Ovary (tissue), 9 donors: ENCODE results near the gene HNRNPU. TPM values are rescaled to one million over a fixed set of nuclear protein-coding genes. Genes with fewer than 3 reads are reported as not detected.
A peak's percentile ranks its signal among the peaks of the same experiment; 100 is the strongest.
"Not testable (repeated sequence)": the region's sequence is repeated elsewhere in the genome, so short reads cannot be mapped to it uniquely, and the experiment has no call there.

Experiments used
- DNase-seq, 5 donors: peaks; one replicate each; pipeline ENCODE4 v3.0.0-alpha.2; 2019 to 2020
- H3K27ac ChIP-seq, 2 donors: fragments of 200-600 bp; one replicate each; pipeline versions ENCODE4 v1.5.1 to v1.8.0; 2019 to 2022
- H3K27me3 ChIP-seq: fragments of 200-600 bp; one replicate; pipeline ENCODE4 v1.8.0; 2022
- H3K36me3 ChIP-seq: fragments of 200-600 bp; sonication (generic); one replicate; pipeline ENCODE4 v1.5.1; 2019
- H3K4me1 ChIP-seq: one replicate; pipeline ENCODE4 v1.8.1; 2013; ENCODE audit warnings: mild to moderate bottlenecking, moderate library complexity; ENCODE audit not compliant: insufficient read depth
- H3K4me3 ChIP-seq: fragments of 200-600 bp; sonication (generic); one replicate; pipeline ENCODE4 v1.5.1; 2017
- H3K9me3 ChIP-seq, 2 donors: fragments of 200-600 bp in 1 of 2; sonication (generic) in 1 of 2; one replicate each; pipeline versions ENCODE4 v1.5.1 to v1.8.1; 2013 to 2019; ENCODE audit warnings: mild to moderate bottlenecking in 1 of 2, moderate library complexity in 1 of 2
- CTCF ChIP-seq, 3 donors: fragments of 450-650 bp in 2 of 3; fragments of 200-600 bp in 1 of 3; IDR thresholded peaks; one replicate each; pipeline versions ENCODE4 v1.5.1 to v1.8.0; 2016 to 2022; ENCODE audit warnings: antibody characterized with exemption in 3 of 3, mild to moderate bottlenecking in 1 of 3
- EP300 ChIP-seq: sonication (generic); formaldehyde crosslinking; IDR thresholded peaks from one replicate; pipeline ENCODE4 v1.6.1; 2017; ENCODE audit warnings: antibody characterized with exemption
- POLR2A ChIP-seq: fragments of 450-650 bp; IDR thresholded peaks from one replicate; pipeline ENCODE4 v1.6.1; 2017; ENCODE audit warnings: antibody characterized with exemption, mild to moderate bottlenecking, moderate library complexity
- WGBS, 3 donors: extraction: QIAGEN DNeasy Blood & Tissue Kit in 1 of 3; methylation state at CpG; one replicate each; pipeline versions ENCODE4 v1.1.5 to v1.1.7; 2013 to 2017; 5-methylcytosine and 5-hydroxymethylcytosine counted together
- intact Hi-C, 4 donors: fragments of 100-400 bp; cut with DNase I; formaldehyde crosslinking; loops; one replicate each; pipeline versions ENCODE4 v1.11.0 to v1.15.1; 2022 to 2023
- polyA plus RNA-seq, 2 donors: library from polyadenylated mRNA; stranded (reverse); fragments of 200-250 nt in 1 of 2; fragments of 350-450 nt in 1 of 2; fragmentation: Illumina TruSeq in 1 of 2; extraction: RNeasy Lipid Tissue Mini Kit (QIAGEN cat#74804) in 1 of 2; gene quantifications; one replicate each; pipeline ENCODE4 v1.2.3, GENCODE V29; 2013 to 2014
- total RNA-seq, 7 donors: library from RNA; depleted of rRNA in 2 of 7; stranded (reverse); fragments of >200 nt in 2 of 7; fragmentation: NEBNext Ultra II Directional in 3 of 7; extraction: Animal tissue kit (Norgen Biotek cat#: 25700) in 3 of 7; gene quantifications; one replicate each; pipeline versions ENCODE4 v1.1.0 to v1.2.4, GENCODE V29; 2016 to 2023
- donor health status: DM: no; HTN: no; CAD: no; lungs with moderate emphysema.
- donor health status: DM: no; HTN: no; CAD: no.
- donor health status: Bipolar disorder and iron deficiency.
- donor health status: DM: yes; HTN: yes; CAD: no.
- donor health status: DM: no; HTN: no; CAD: no.
- donor health status: DM: yes; HTN: yes; CAD: no.

HNRNPU gene
- total and polyA plus RNA-seq, 9 donors = 163 to 408 (median 314) TPM

GRCh38 chr1:244833734-244834542, 30.4 kb downstream of the HNRNPU start:
- intact Hi-C loops = loop anchor here in 2 of 4 donors (10.0 kb wide), 2 partner anchors 141 to 1731 kb away; partner anchors contain the start of genes CNST (in 1 of the 2) and TFB2M (in 1 of the 2)
- Histone ChIP-seq H3K27ac (peak overlapping the region; percentile 59 to 98), H3K27me3 (no peaks in the 10 kb centered on the region), H3K9me3 (no peaks in the 10 kb centered on the region), H3K4me3 (peak overlapping the region; percentile 91), H3K4me1 (peaks cover 1% of the 10 kb centered on the region), H3K36me3 (no peaks in the 10 kb centered on the region)
- peak; percentile 53 to 77 (median 70) for DNase-seq
- peak in 1 of 3 donors; percentile 27 for TF ChIP-seq CTCF (IDR thresholded peaks at IDR 0.05)
- no peak for TF ChIP-seq EP300
- 0 to 1% (median 0%) methylated on average over 32 of the region's 32 CpGs for WGBS, 3 donors

- H3K36me3 ChIP-seq, H3K9me3 ChIP-seq, H3K27me3 ChIP-seq, H3K4me1 ChIP-seq: not testable (repeated sequence)
- WGBS, 3 donors = 29 to 39% (median 31%) methylated on average over 8 of the region's 8 CpGs
- intact Hi-C loops = loop anchor here in 2 of 4 donors (10.0 kb wide), 2 partner anchors 142 to 1732 kb away; partner anchors contain the start of genes CNST (in 1 of the 2) and TFB2M (in 1 of the 2)
- H3K27ac ChIP-seq = peak overlapping the region in 1 of 2 donors; percentile 98
- peak in 2 of 5 donors; percentile 31 to 35 for DNase-seq
- H3K4me3 ChIP-seq = peak overlapping the region; percentile 91
Measured at GRCh38 chr1:244833260-244833659, 31.1 kb downstream of the HNRNPU start.

- TF ChIP-seq EP300 (no peak), CTCF (IDR thresholded peaks at IDR 0.05) (no peak), POLR2A (no peak)
- intact Hi-C loops = loop anchor here in 2 of 4 donors (10.0 kb wide), 2 partner anchors 144 to 1734 kb away; partner anchors contain the start of genes CNST (in 1 of the 2) and TFB2M (in 1 of the 2)
- H3K9me3 ChIP-seq = no peaks in the 10 kb centered on the region
- no peak for DNase-seq
- no peaks in the 10 kb centered on the region for H3K27me3 ChIP-seq
- WGBS, 3 donors = 53 to 62% (median 58%) methylated on average over 3 of the region's 3 CpGs
- H3K36me3 ChIP-seq = no peaks in the 10 kb centered on the region
- no peak overlapping the region for H3K4me3 ChIP-seq
- H3K4me1 ChIP-seq = no peaks in the 10 kb centered on the region
- H3K27ac ChIP-seq = no peak overlapping the region
Measured at GRCh38 chr1:244830639-244831038, 33.7 kb downstream of the HNRNPU start.

- DNase-seq = no peak
- TF ChIP-seq EP300 (no peak), POLR2A (no peak), CTCF (IDR thresholded peaks at IDR 0.05) (no peak)
- Histone ChIP-seq H3K36me3 (no peaks in the 10 kb centered on the region), H3K27me3 (no peaks in the 10 kb centered on the region), H3K9me3 (no peaks in the 10 kb centered on the region), H3K27ac (no peak overlapping the region), H3K4me1 (no peaks in the 10 kb centered on the region), H3K4me3 (no peak overlapping the region)
- intact Hi-C loops = no loop called here
- WGBS, 3 donors = 84 to 94% (median 85%) methylated on average over 4 of the region's 4 CpGs
Measured at GRCh38 chr1:244826712-244827111, 37.6 kb downstream of the HNRNPU start.

GRCh38 chr1:244822878-244823277, 41.5 kb downstream of the HNRNPU start:
- no peaks in the 10 kb centered on the region for H3K36me3 ChIP-seq
- 86 to 95% (median 92%) methylated on average over 11 of the region's 11 CpGs for WGBS, 3 donors
- H3K4me1 ChIP-seq = no peaks in the 10 kb centered on the region
- DNase-seq = no peak
- TF ChIP-seq EP300 (no peak), CTCF (IDR thresholded peaks at IDR 0.05) (no peak), POLR2A (no peak)
- H3K27ac ChIP-seq = no peak overlapping the region
- intact Hi-C loops = no loop called here
- H3K4me3 ChIP-seq = no peak overlapping the region
- H3K9me3 ChIP-seq = no peaks in the 10 kb centered on the region
- no peaks in the 10 kb centered on the region for H3K27me3 ChIP-seq
